Measurements from ENCODE around the gene ZDHHC11.
A peak's percentile ranks its signal among the peaks of the same experiment; 100 is the strongest.
"Not testable (repeated sequence)": the region's sequence is repeated elsewhere in the genome, so short reads cannot be mapped to it uniquely, and the experiment has no call there.

The ZDHHC11 gene

DNA sequence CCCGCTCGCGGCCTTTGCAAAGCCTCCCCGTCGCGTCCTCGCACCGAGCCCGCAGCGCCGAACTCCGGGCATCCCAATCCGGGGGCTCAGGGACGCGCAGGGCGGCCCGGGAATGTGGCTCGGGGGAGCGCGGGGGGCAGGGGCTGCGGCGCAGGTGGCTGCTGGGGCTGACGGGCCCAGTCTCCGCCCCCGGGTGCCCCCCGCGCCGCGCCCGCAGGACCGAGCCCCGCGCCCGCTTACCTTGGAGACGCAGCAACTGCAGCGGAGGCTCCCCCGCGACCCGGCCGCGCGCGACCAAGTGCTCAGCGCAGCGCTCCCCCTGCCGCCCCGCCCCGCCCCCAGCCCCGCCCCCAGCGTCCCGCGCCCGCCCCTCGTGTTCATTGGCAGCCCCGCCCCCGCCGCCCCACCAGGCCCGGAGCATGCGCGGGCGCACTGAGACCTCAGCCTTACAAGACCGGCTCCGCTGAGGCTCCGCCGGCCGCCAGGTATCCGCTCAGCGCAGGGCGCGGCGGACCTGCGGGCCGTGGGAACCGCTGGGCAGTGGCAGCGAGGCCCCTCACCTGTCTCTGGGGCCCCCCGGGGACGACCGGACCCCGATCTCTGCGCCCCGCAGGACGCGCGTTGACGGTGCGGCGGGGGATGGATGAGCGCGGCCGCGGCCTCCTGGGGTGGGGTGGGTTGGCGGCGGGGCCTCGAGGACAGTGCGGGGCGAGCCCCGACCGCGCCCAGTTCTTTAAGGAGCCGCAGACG lies 66.2 kb downstream of the ZDHHC11 start, which contains the start of gene ZDHHC11B:
TSS of gene ZDHHC11B (minus strand) at position 302 of the 750 bp plus-strand sequence. CDS start 17,810 bp downstream, outside the sequence.
- WGBS, 2 experiments = 0 to 1% methylated on average over 100 to 101 of the region's 101 CpGs
- not testable (repeated sequence) for H3K9me3 ChIP-seq (ENCODE audit: control insufficient read depth, low read length); H3K4me1 ChIP-seq (ENCODE audit: control insufficient read depth, insufficient read depth, low read length); H3K36me3 ChIP-seq (ENCODE audit: control insufficient read depth, insufficient read depth, low read length); H3K27ac ChIP-seq (ENCODE audit: insufficient read depth, low read depth, low read length, poor library complexity, severe bottlenecking)
- peaks cover 30% of the 10 kb centered on the region for H3K27me3 ChIP-seq (ENCODE audit: control insufficient read depth, insufficient read depth, low read length, poor library complexity, severe bottlenecking)
- peak within 1 kb of the TSS; percentile 55 for H3K4me3 ChIP-seq (ENCODE audit: insufficient read depth, low read depth, low read length)

DNA sequence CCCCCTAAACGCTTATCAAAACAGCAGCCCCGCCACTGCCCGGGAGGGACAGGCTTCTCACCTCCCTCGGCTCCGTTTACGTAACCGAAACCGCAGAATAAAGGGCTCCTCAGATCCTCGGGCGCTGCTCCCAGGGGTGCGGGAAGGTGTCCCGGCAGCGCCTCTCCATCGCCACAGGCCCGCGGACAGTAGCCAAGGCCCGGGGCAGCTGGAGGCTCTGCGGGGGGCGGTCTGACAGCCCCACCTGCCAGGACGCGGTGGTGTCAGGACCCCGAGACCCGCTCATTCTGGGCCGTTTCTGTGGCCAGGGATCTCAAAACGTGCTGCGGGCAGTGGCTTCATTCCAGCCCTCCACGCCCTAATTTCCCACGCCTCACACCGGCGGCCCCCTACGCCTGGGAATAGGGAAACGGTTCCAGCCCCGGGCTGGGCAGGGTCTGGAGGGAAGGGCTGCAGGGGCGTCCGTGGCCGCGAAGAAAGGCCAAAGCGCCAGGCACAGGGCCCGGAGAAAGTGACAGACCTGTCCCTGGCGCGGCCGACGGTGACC lies 66.8 kb downstream of the ZDHHC11 start:
- not testable (repeated sequence) for H3K36me3 ChIP-seq (ENCODE audit: control insufficient read depth, insufficient read depth, low read length); H3K9me3 ChIP-seq (ENCODE audit: control insufficient read depth, low read length); H3K27ac ChIP-seq (ENCODE audit: insufficient read depth, low read depth, low read length, poor library complexity, severe bottlenecking); H3K4me1 ChIP-seq (ENCODE audit: control insufficient read depth, insufficient read depth, low read length)
- Histone ChIP-seq H3K27me3 (ENCODE audit: control insufficient read depth, insufficient read depth, low read length, poor library complexity, severe bottlenecking) (peaks cover 30% of the 10 kb centered on the region), H3K4me3 (ENCODE audit: insufficient read depth, low read depth, low read length) (peak overlapping the region; percentile 55)
- WGBS, 2 experiments = 4 to 5% methylated on average over 43 of the region's 43 CpGs

DNA sequence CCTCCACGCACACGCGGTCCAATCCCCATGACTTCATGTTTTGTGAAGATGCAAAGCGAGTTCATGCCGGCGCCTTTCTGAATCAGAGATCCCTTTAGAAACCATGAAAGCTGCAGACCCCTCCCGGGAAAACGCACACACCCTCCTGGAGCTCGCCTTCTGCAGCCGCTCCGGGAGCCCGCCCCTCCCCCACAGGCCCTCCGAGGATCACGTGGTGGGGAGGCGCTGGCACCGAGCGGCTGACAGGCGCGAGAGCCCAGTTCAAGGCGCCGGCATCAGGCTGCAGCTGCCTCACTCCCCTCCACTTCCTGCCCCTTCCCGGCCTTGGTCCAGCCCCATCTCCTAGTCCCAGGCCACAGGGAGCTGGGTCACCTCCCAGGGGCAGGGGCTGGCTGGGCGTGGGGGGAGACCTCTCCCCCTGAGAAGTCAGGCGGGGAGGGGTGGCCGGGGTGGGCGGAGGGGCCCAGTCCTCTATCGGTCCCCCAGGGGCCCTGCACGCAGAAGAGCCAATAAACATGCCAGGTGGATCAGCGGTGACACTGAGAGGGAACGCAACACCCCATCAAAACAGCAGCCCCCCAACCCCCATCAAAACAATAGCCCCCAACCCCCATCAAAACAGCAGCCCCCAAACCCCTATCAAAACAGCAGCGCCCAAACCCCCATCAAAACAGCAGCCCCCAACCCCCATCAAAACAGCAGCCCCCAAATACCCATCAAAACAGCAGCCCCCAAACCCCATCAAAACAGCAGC lies 67.6 kb downstream of the ZDHHC11 start:
- H3K27ac ChIP-seq (ENCODE audit: insufficient read depth, low read depth, low read length, poor library complexity, severe bottlenecking); H3K9me3 ChIP-seq (ENCODE audit: control insufficient read depth, low read length); H3K36me3 ChIP-seq (ENCODE audit: control insufficient read depth, insufficient read depth, low read length); H3K4me1 ChIP-seq (ENCODE audit: control insufficient read depth, insufficient read depth, low read length); H3K4me3 ChIP-seq (ENCODE audit: insufficient read depth, low read depth, low read length): not testable (repeated sequence)
- 5 to 9% methylated on average over 27 to 29 of the region's 31 CpGs for WGBS, 2 experiments
- H3K27me3 ChIP-seq (ENCODE audit: control insufficient read depth, insufficient read depth, low read length, poor library complexity, severe bottlenecking) = peaks cover 30% of the 10 kb centered on the region

- no CpG with 5 or more reads among the region's 12 CpGs for WGBS, 2 experiments
- not testable (repeated sequence) for H3K27ac ChIP-seq (ENCODE audit: insufficient read depth, low read depth, low read length, poor library complexity, severe bottlenecking); H3K4me1 ChIP-seq (ENCODE audit: control insufficient read depth, insufficient read depth, low read length); H3K9me3 ChIP-seq (ENCODE audit: control insufficient read depth, low read length); H3K4me3 ChIP-seq (ENCODE audit: insufficient read depth, low read depth, low read length); H3K36me3 ChIP-seq (ENCODE audit: control insufficient read depth, insufficient read depth, low read length)
- H3K27me3 ChIP-seq (ENCODE audit: control insufficient read depth, insufficient read depth, low read length, poor library complexity, severe bottlenecking) = peaks cover 30% of the 10 kb centered on the region
Measured at GRCh38 chr5:782356-782755, 68.4 kb downstream of the ZDHHC11 start.

DNA sequence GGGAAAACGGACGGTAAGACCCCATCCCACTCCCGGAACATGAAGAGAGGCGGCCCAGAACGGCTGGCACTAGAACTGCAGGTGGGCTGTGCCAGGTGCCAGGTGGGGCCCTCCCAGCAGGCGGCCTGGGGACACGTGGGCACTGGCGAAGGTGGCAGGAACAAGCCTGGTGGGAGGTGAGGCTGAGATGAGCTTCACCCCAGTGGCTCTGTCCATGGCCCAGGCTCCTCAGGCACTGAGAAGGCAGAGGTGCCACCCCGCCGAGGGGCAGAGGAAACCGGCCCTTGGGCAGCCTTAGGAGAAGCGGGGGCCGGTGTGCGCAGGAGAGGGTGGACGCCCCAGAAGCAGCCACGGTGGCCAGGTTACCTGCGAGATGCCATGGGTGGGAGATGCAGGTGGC lies 70.2 kb downstream of the ZDHHC11 start:
- H3K36me3 ChIP-seq (ENCODE audit: control insufficient read depth, insufficient read depth, low read length); H3K4me1 ChIP-seq (ENCODE audit: control insufficient read depth, insufficient read depth, low read length); H3K4me3 ChIP-seq (ENCODE audit: insufficient read depth, low read depth, low read length); H3K9me3 ChIP-seq (ENCODE audit: control insufficient read depth, low read length); H3K27ac ChIP-seq (ENCODE audit: insufficient read depth, low read depth, low read length, poor library complexity, severe bottlenecking): not testable (repeated sequence)
- 90 to 91% methylated on average over 17 of the region's 17 CpGs for WGBS, 2 experiments
- peaks cover 28% of the 10 kb centered on the region for H3K27me3 ChIP-seq (ENCODE audit: control insufficient read depth, insufficient read depth, low read length, poor library complexity, severe bottlenecking)

DNA sequence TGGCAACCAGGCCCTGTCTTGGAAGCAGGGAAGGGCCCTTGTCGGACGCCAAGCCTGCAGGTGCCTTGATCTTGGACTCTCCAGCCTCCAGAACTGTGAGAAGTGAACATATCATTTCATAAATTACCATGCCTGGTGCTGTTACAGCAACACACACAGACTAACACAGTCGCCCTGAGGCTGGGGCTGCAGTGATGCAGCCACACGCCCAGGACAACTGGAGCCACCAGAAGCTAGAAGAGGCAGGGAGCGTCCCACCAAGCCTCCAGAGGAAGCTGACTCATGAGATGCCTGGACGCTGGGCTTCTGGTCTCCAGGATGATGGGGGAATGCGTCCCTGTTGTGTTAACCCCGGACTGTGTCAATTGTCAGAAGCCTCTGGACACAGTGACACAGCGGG lies 71.8 kb downstream of the ZDHHC11 start:
- WGBS, 2 experiments = 87 to 89% methylated on average over 7 to 8 of the region's 9 CpGs
- H3K4me3 ChIP-seq (ENCODE audit: insufficient read depth, low read depth, low read length); H3K36me3 ChIP-seq (ENCODE audit: control insufficient read depth, insufficient read depth, low read length); H3K9me3 ChIP-seq (ENCODE audit: control insufficient read depth, low read length); H3K4me1 ChIP-seq (ENCODE audit: control insufficient read depth, insufficient read depth, low read length); H3K27ac ChIP-seq (ENCODE audit: insufficient read depth, low read depth, low read length, poor library complexity, severe bottlenecking): not testable (repeated sequence)
- peaks cover 13% of the 10 kb centered on the region for H3K27me3 ChIP-seq (ENCODE audit: control insufficient read depth, insufficient read depth, low read length, poor library complexity, severe bottlenecking)

DNA sequence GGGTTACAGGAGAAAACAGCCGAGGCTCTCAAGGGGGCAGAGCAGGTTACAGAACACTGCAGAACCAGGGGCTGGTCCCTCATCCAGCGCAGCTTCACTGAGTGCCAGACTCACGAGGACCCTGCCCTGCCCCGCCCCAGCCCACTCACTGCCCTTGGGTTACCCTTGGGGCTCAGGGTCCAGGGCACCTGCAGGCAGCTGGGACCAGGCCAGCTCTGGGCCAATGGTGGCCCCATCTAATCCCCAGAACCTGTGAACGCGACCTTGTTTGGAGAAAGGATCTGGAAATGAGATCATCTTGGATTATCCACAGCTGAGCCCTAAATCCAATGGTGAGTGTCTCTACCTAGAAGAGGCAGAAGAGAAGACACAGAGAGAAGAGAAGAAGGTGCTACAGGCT lies 72.4 kb downstream of the ZDHHC11 start:
- WGBS, 2 experiments = 100% methylated on average over 2 of the region's 6 CpGs; no CpG with 5 or more reads in 1 of the 2 experiments
- not testable (repeated sequence) for H3K27ac ChIP-seq (ENCODE audit: insufficient read depth, low read depth, low read length, poor library complexity, severe bottlenecking); H3K9me3 ChIP-seq (ENCODE audit: control insufficient read depth, low read length); H3K4me3 ChIP-seq (ENCODE audit: insufficient read depth, low read depth, low read length); H3K27me3 ChIP-seq (ENCODE audit: control insufficient read depth, insufficient read depth, low read length, poor library complexity, severe bottlenecking); H3K4me1 ChIP-seq (ENCODE audit: control insufficient read depth, insufficient read depth, low read length); H3K36me3 ChIP-seq (ENCODE audit: control insufficient read depth, insufficient read depth, low read length)

DNA sequence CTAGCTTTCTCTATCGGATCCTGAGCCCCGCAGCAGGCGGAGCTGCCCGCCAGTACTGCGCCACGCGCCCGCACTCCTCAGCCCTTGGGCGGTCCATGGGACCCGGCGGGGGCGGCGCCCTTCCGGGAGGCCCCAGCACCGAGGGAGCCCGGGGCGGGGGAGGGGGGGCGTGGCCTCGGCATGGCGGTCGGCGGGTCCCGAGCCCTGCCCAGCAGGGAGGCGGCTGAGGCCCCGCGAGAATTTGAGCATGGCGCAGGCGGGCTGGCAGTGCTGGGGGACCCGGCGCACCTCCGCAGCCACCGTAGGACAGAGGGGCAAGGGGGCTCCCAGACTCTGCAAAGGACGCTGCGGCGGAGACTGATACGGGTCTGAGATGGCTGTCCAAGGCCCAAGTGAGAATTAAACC lies 73.0 kb downstream of the ZDHHC11 start:
- Histone ChIP-seq H3K9me3 (ENCODE audit: control insufficient read depth, low read length) (no peaks in the 10 kb centered on the region), H3K27me3 (ENCODE audit: control insufficient read depth, insufficient read depth, low read length, poor library complexity, severe bottlenecking) (peaks cover under 1% of the 10 kb centered on the region), H3K27ac (ENCODE audit: insufficient read depth, low read depth, low read length, poor library complexity, severe bottlenecking) (no peak overlapping the region), H3K36me3 (ENCODE audit: control insufficient read depth, insufficient read depth, low read length) (no peaks in the 10 kb centered on the region), H3K4me1 (ENCODE audit: control insufficient read depth, insufficient read depth, low read length) (no peaks in the 10 kb centered on the region), H3K4me3 (ENCODE audit: insufficient read depth, low read depth, low read length) (no peak overlapping the region)
- WGBS, 2 experiments = 93 to 94% methylated on average over 36 of the region's 36 CpGs

GRCh38 chr5:776862-777711 lies 73.7 kb downstream of the ZDHHC11 start:
- Histone ChIP-seq H3K4me3 (ENCODE audit: insufficient read depth, low read depth, low read length) (no peak overlapping the region), H3K36me3 (ENCODE audit: control insufficient read depth, insufficient read depth, low read length) (no peaks in the 10 kb centered on the region)
- WGBS, 2 experiments = 92 to 94% methylated on average over 42 of the region's 42 CpGs

More at GRCh38 chr5:776862-777711, 73.7 kb downstream of the ZDHHC11 start:
- Histone ChIP-seq H3K9me3 (ENCODE audit: control insufficient read depth, low read length) (no peaks in the 10 kb centered on the region), H3K27ac (ENCODE audit: insufficient read depth, low read depth, low read length, poor library complexity, severe bottlenecking) (no peak overlapping the region), H3K27me3 (ENCODE audit: control insufficient read depth, insufficient read depth, low read length, poor library complexity, severe bottlenecking) (no peaks in the 10 kb centered on the region), H3K4me1 (ENCODE audit: control insufficient read depth, insufficient read depth, low read length) (no peaks in the 10 kb centered on the region)
